ENCODE data around the gene LDLRAD3. TPM values are rescaled to one million over a fixed set of nuclear protein-coding genes. Genes with fewer than 3 reads are reported as not detected.

LDLRAD3 gene
- total RNA-seq, 1 donor, result 10.5 TPM

- no peak for DNase-seq (ENCODE audit: insufficient read length, low spot score, missing footprints)
- TF ChIP-seq CTCF (IDR thresholded peaks at IDR 0.05; ENCODE audit: extremely low read depth, low read depth, low read length), result no peak
- Histone ChIP-seq H3K9me3 (ENCODE audit: low read depth, low read length) (no peaks in the 10 kb centered on the region), H3K4me1 (ENCODE audit: insufficient read depth, low read length) (peaks cover 7% of the 10 kb centered on the region), H3K4me2 (ENCODE audit: insufficient read depth, low read length) (no peak overlapping the region), H3K36me3 (ENCODE audit: insufficient read depth, low read length) (no peaks in the 10 kb centered on the region), H3K4me3 (ENCODE audit: insufficient read depth, low read length) (no peak overlapping the region), H3K79me2 (ENCODE audit: insufficient read depth, low read length) (no peaks in the 10 kb centered on the region), H4K20me1 (ENCODE audit: insufficient read depth, low read length) (no peaks in the 10 kb centered on the region), H3K27ac (ENCODE audit: low read depth, low read length) (no peak overlapping the region), H3K27me3 (ENCODE audit: insufficient read depth, low read length) (peaks cover 3% of the 10 kb centered on the region), H2AFZ (ENCODE audit: low read length) (no peak overlapping the region)
These were observed 310.9 kb downstream of the LDLRAD3 start for GRCh38 chr11:36254713-36255112.

- H3K79me2 ChIP-seq (ENCODE audit: insufficient read depth, low read length), result no peaks in the 10 kb centered on the region
- no peak overlapping the region for H3K4me3 ChIP-seq (ENCODE audit: insufficient read depth, low read length)
- no peak for DNase-seq (ENCODE audit: insufficient read length, low spot score, missing footprints)
- H3K4me2 ChIP-seq (ENCODE audit: insufficient read depth, low read length), result no peak overlapping the region
- peaks cover 5% of the 10 kb centered on the region for H3K4me1 ChIP-seq (ENCODE audit: insufficient read depth, low read length)
- H3K27ac ChIP-seq (ENCODE audit: low read depth, low read length), result no peak overlapping the region
- H3K9me3 ChIP-seq (ENCODE audit: low read depth, low read length), result no peaks in the 10 kb centered on the region
- no peak for TF ChIP-seq CTCF (IDR thresholded peaks at IDR 0.05; ENCODE audit: extremely low read depth, low read depth, low read length)
- peaks cover 8% of the 10 kb centered on the region for H3K27me3 ChIP-seq (ENCODE audit: insufficient read depth, low read length)
- no peak overlapping the region for H2AFZ ChIP-seq (ENCODE audit: low read length)
- no peaks in the 10 kb centered on the region for H4K20me1 ChIP-seq (ENCODE audit: insufficient read depth, low read length)
- no peaks in the 10 kb centered on the region for H3K36me3 ChIP-seq (ENCODE audit: insufficient read depth, low read length)
These were observed 313.5 kb downstream of the LDLRAD3 start for GRCh38 chr11:36257351-36257750.

GRCh38 chr11:36258730-36259360 lies 315.0 kb downstream of the LDLRAD3 start:
- no peak overlapping the region for H3K4me2 ChIP-seq (ENCODE audit: insufficient read depth, low read length)
- peak; percentile 93 for DNase-seq (ENCODE audit: insufficient read length, low spot score, missing footprints)

GRCh38 chr11:36261094-36261493 lies 317.2 kb downstream of the LDLRAD3 start:
- peaks cover 25% of the 10 kb centered on the region for H3K27me3 ChIP-seq (ENCODE audit: insufficient read depth, low read length)

More at GRCh38 chr11:36258730-36259360, 315.0 kb downstream of the LDLRAD3 start:
- Histone ChIP-seq H3K36me3 (ENCODE audit: insufficient read depth, low read length) (no peaks in the 10 kb centered on the region), H3K9me3 (ENCODE audit: low read depth, low read length) (no peaks in the 10 kb centered on the region), H3K4me3 (ENCODE audit: insufficient read depth, low read length) (no peak overlapping the region), H4K20me1 (ENCODE audit: insufficient read depth, low read length) (no peaks in the 10 kb centered on the region), H3K27me3 (ENCODE audit: insufficient read depth, low read length) (peaks cover 18% of the 10 kb centered on the region), H2AFZ (ENCODE audit: low read length) (no peak overlapping the region), H3K27ac (ENCODE audit: low read depth, low read length) (no peak overlapping the region), H3K4me1 (ENCODE audit: insufficient read depth, low read length) (peaks cover 5% of the 10 kb centered on the region), H3K79me2 (ENCODE audit: insufficient read depth, low read length) (no peaks in the 10 kb centered on the region)
- peak; percentile 84 for TF ChIP-seq CTCF (IDR thresholded peaks at IDR 0.05; ENCODE audit: extremely low read depth, low read depth, low read length)

More at GRCh38 chr11:36261094-36261493, 317.2 kb downstream of the LDLRAD3 start:
- no peak overlapping the region for H3K4me3 ChIP-seq (ENCODE audit: insufficient read depth, low read length)
- no peak for DNase-seq (ENCODE audit: insufficient read length, low spot score, missing footprints)
- H3K4me1 ChIP-seq (ENCODE audit: insufficient read depth, low read length), result no peaks in the 10 kb centered on the region
- H4K20me1 ChIP-seq (ENCODE audit: insufficient read depth, low read length), result no peaks in the 10 kb centered on the region
- no peak overlapping the region for H3K4me2 ChIP-seq (ENCODE audit: insufficient read depth, low read length)
- no peak overlapping the region for H3K27ac ChIP-seq (ENCODE audit: low read depth, low read length)
- TF ChIP-seq CTCF (IDR thresholded peaks at IDR 0.05; ENCODE audit: extremely low read depth, low read depth, low read length), result no peak
- H3K79me2 ChIP-seq (ENCODE audit: insufficient read depth, low read length), result no peaks in the 10 kb centered on the region
- no peaks in the 10 kb centered on the region for H3K9me3 ChIP-seq (ENCODE audit: low read depth, low read length)
- no peaks in the 10 kb centered on the region for H3K36me3 ChIP-seq (ENCODE audit: insufficient read depth, low read length)
- no peak overlapping the region for H2AFZ ChIP-seq (ENCODE audit: low read length)

All from osteoblast (primary cell).